A673 (cell line): ENCODE data around the gene ATP8B4. TPM values are rescaled to one million over a fixed set of nuclear protein-coding genes. Genes with fewer than 3 reads are reported as not detected.

ENCODE experiments used
- BruUV-seq: library from RNA; stranded (reverse); fragments of 400-500 nt; replicated peaks from 2 replicates; lab custom pipeline; 2021; lab: Mats Ljungman, UMichigan
- CTCF ChIA-PET: fragments of 300-600 bp; sonication (Branson Sonifier 250); formaldehyde crosslinking; loops from one replicate; lab custom pipeline; 2022; ENCODE audit warnings: antibody characterized with exemption; lab: Charles Lee
- POLR2A ChIA-PET: fragments of 300-600 bp; sonication (Branson Sonifier 250); formaldehyde crosslinking; loops from one replicate; lab custom pipeline; 2022; ENCODE audit warnings: antibody characterized with exemption; ENCODE audit not compliant: low non-redundant PET; lab: Charles Lee
- DNase-seq: peaks from one replicate; pipeline ENCODE4 v3.0.0-alpha.2; 2015; ENCODE audit warnings: low spot score
- H3K27ac ChIP-seq: fragments of 200-600 bp; sonication (generic); 2 replicates; pipeline ENCODE4 v1.5.1; 2016; ENCODE audit warnings: mixed run types, low read depth, mild to moderate bottlenecking, mixed read lengths, antibody characterized with exemption, low read length; ENCODE audit not compliant: poor library complexity, severe bottlenecking
- H3K27me3 ChIP-seq: fragments of 200-600 bp; sonication (generic); replicated peaks from 2 replicates; pipeline ENCODE4 v1.6.1; 2017; ENCODE audit warnings: mixed run types, low read depth, mild to moderate bottlenecking, mixed read lengths, antibody characterized with exemption, low read length; ENCODE audit not compliant: insufficient read depth, poor library complexity
- H3K36me3 ChIP-seq: fragments of 200-600 bp; sonication (generic); 2 replicates; pipeline ENCODE4 v1.6.1; 2016; ENCODE audit warnings: mixed run types, mild to moderate bottlenecking, mixed read lengths, antibody characterized with exemption, low read length; ENCODE audit not compliant: insufficient read depth, poor library complexity, severe bottlenecking
- H3K4me1 ChIP-seq: fragments of 200-600 bp; sonication (generic); 2 replicates; pipeline ENCODE4 v1.6.1; 2017; ENCODE audit warnings: mixed run types, mild to moderate bottlenecking, mixed read lengths, antibody characterized with exemption, low read length; ENCODE audit not compliant: insufficient read depth, poor library complexity, severe bottlenecking
- H3K4me3 ChIP-seq: fragments of 200-600 bp; sonication (generic); 2 replicates; pipeline ENCODE4 v1.5.1; 2016; ENCODE audit warnings: low read depth, mixed run types, mild to moderate bottlenecking, mixed read lengths, low read length; ENCODE audit not compliant: poor library complexity, severe bottlenecking
- H3K9me3 ChIP-seq: fragments of 200-600 bp; sonication (generic); 2 replicates; pipeline ENCODE4 v1.6.1; 2016; ENCODE audit warnings: mixed run types, low read depth, mild to moderate bottlenecking, mixed read lengths, antibody characterized with exemption, low read length; ENCODE audit not compliant: poor library complexity, severe bottlenecking
- CTCF ChIP-seq: fragments of 300-800, 200-600 bp; sonication (generic); conservative IDR thresholded peaks from 2 replicates; pipeline ENCODE4 v1.5.1; 2017; ENCODE audit warnings: low read depth, mild to moderate bottlenecking, antibody characterized with exemption, low read length, moderate library complexity, mixed read lengths
- EZH2 ChIP-seq: fragments of 200-600 bp; sonication (generic); IDR thresholded peaks from 2 replicates; pipeline ENCODE4 v1.6.1; 2017; ENCODE audit warnings: borderline replicate concordance, low read depth, mild to moderate bottlenecking, mixed read lengths, antibody characterized with exemption, low read length; ENCODE audit not compliant: poor library complexity, severe bottlenecking
- intact Hi-C: fragments of 100-400 bp; cut with micrococcal nuclease; formaldehyde crosslinking; loops from one replicate; pipeline ENCODE4 v1.10.0; 2022; ENCODE audit not compliant: unreplicated experiment
- total RNA-seq: library from RNA; stranded (reverse); gene quantifications from 2 replicates; pipeline ENCODE4 v1.2.3, GENCODE V29; 2021

ATP8B4 gene
- total RNA-seq, 1 experiment from 2014 or later: 0.30 TPM

- TF ChIP-seq CTCF (no peak), EZH2 (no peak)
- Histone ChIP-seq H3K4me1 (no peaks in the 10 kb centered on the region), H3K27me3 (no peaks in the 10 kb centered on the region), H3K27ac (no peak overlapping the region), H3K9me3 (no peaks in the 10 kb centered on the region), H3K36me3 (no peaks in the 10 kb centered on the region), H3K4me3 (no peak overlapping the region)
- DNase-seq: no peak
- POLR2A ChIA-PET: no interaction called here
- no TSS peak for BruUV-seq
- CTCF ChIA-PET: no interaction called here
- intact Hi-C loops: no loop called here
Measured at GRCh38 chr15:49934487-49934886, 184.5 kb downstream of the ATP8B4 start.

GRCh38 chr15:49927189-49927861, 191.7 kb downstream of the ATP8B4 start:
- no peak overlapping the region for H3K4me3 ChIP-seq
- BruUV-seq: no TSS peak
- ChIA-PET CTCF (no interaction called here), POLR2A (no interaction called here)
- H3K27ac ChIP-seq: no peak overlapping the region
- no peaks in the 10 kb centered on the region for H3K4me1 ChIP-seq
- H3K27me3 ChIP-seq: no peaks in the 10 kb centered on the region
- no peaks in the 10 kb centered on the region for H3K9me3 ChIP-seq
- TF ChIP-seq EZH2 (no peak), CTCF (no peak)
- intact Hi-C loops: no loop called here
- DNase-seq: no peak
- no peaks in the 10 kb centered on the region for H3K36me3 ChIP-seq

GRCh38 chr15:49926740-49927139, 192.3 kb downstream of the ATP8B4 start:
- Histone ChIP-seq H3K27me3 (no peaks in the 10 kb centered on the region), H3K9me3 (no peaks in the 10 kb centered on the region), H3K4me1 (no peaks in the 10 kb centered on the region), H3K27ac (no peak overlapping the region), H3K36me3 (no peaks in the 10 kb centered on the region), H3K4me3 (no peak overlapping the region)
- no peak for TF ChIP-seq CTCF
- no peak for TF ChIP-seq EZH2
- intact Hi-C loops: no loop called here
- BruUV-seq: no TSS peak
- CTCF ChIA-PET: no interaction called here
- POLR2A ChIA-PET: no interaction called here
- DNase-seq: no peak
